HS-5 (cell line): ENCODE measurements around the gene RERG.
"Not testable (repeated sequence)": the region's sequence is repeated elsewhere in the genome, so short reads cannot be mapped to it uniquely, and the experiment has no call there.

ENCODE experiments used
- DNase-seq: peaks from one replicate; pipeline ENCODE4 v3.0.0-alpha.2; 2012; ENCODE audit warnings: low read depth

The RERG gene

DNA sequence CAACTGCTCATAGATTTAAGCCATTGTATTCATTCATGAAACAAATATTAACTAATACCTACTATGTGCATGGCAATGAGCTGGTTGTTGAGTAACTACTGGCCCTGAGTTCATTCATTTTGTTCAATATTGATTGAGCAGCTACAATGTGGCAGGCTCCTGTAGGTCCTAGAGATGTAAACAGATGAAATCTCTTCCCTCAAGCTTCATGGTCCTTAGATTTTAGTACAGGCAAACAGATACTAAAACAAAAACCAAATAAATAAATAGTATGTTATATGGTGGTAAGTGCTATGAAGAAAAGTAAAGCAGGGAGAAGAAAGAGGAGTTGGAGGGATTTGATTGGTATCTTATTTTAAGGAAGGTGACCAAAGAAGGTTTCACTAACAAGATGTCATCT, 77.8 kb downstream of the RERG start:
- DNase-seq = no peak

DNA sequence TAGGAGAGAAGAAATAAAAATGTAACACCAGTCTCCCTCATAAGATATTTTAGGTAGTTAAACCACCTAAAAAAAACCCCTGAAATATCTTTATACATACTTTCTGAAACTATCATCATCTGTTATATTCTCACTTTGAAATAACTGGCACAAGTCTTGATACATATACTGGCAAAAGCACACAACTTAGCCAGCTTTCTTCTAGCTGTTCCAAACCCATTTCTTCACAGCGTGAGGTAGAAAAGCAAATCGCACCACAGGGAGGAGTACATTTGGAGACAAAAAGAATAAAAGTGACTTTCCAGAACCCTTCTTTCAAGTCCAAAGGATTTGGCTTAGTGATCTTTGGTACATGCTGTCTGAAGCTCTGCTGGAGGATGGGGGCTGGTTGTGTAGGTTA, 78.5 kb downstream of the RERG start:
- no peak for DNase-seq

DNA sequence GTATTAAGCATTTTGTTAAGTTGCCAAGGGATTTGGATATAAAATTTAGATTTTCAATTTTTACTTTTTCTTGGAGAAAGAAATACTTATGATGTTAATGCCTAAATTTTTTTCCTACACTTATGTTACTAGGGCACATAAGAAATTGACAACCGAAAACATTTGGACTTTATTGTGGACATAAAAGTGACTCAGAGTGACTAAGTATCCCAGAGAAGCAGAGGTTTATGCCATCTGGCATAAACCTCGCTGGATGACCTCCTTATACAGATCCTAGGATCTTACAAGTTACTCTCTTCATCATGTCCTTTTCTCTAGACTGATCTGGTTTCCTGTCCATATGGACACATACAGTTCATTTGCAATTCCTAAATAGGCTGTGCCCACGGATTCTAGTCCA, 89.8 kb downstream of the RERG start:
- peak; percentile 75 for DNase-seq

DNA sequence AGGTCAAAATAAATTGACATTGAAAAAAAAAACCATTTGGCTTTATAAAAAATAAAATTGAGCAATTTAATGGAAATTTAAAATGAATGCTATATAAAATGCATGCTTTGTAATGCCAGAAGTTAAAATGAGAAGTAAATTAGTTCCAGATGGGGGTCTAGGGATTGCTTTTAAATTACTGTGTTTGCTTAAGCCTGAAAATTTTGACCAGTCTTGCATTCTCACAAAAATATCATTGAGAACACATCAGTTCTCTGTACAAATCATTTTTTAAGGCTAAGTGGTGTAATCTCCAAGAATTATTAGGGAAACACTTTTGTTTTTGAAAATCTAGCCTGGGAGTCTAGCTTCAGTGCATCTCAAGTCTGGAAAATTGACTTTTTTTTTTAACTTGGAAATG, 90.7 kb downstream of the RERG start:
- DNase-seq = no peak

DNA sequence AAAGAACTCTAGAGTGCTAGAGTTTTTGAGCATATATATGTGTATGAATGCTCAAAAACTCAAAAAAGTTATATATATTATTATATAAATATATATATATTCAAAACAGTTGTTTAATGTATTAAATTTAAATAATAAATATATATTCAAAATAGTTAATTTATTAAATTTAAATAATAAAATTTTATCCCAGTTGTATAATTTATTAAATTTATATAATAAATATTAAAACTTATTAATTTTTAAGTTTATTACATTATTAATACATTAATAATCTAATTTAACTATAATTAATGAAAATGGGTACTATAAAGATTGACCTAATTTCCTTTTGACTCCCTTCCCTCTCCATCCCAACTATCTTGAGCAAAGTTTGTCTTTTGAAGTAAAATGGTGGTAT, 97.8 kb downstream of the RERG start:
- no peak for DNase-seq

DNA sequence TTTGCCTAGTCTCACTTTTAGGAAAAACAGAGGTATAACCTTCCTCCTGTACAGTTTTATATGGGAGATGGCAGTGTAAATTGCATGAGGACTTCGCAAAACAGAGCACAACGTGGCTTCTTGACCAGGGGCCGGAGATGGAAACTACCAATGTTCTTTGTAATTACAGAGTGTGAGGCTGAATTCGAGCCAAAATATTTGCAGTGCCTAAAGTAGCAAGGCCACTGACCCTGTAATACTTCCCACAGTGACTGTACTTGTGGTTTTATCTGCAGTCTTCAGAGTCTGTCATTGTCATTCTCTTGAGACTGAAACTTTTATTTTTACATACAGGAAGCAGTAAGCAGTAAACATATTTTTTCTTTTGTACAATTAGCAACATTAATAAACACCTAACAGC, 98.9 kb downstream of the RERG start:
- no peak for DNase-seq

DNA sequence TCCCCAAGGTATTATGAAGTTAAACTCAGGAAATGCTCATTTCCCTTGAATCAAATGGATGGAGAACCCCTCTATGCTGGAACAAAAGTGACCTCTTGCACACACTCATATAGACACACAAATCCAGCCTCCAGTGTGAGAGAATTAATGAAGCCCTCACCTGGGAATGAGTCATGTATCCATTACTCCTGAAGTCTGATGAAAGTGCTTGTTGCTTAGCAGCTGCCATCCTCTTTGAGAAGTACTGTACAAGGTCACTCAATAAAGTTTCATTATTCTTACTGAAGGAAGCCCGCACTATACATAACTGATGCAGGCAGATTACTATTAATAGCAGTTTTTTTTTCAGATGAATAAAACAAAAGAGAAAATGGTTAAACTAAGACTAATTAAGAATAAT, 102.3 kb downstream of the RERG start:
- no peak for DNase-seq

DNA sequence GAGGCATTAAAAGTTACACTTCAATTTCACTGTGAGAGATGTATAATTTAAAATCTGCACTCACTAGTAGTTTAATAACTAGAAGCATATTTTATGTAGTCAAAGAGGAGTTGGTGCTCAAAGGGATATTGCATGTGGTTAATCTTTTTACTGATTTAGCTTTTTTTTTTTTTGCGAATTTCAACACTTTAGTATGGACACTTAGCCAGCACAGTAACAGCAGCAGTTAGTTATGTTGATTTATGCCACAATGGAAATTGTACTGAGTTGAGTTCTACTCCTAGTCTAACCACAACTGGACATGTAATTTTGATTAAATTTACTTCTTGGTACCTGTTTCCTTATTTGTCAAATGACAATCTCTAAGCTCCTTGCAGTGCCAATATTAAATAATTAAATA, 104.2 kb downstream of the RERG start:
- DNase-seq = no peak

DNA sequence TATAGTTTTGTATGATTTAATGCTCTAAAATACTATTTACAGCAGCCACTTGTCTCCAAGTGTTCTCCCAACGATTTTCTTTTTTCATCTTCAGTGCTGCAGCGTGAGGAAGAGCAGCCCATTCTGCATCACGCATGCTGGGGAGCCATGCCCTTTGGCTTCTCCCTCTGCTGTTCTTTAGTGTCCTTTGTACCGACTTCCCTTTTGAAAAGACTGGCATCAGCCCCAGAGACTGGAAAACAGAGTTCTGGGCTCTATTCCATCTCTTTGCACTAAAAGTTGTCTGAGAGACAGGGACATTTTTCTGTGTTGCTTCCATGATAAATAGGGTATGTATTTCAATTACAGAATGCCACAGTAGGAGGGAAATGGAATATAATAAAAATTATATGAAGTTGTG, 105.1 kb downstream of the RERG start:
- no peak for DNase-seq

DNA sequence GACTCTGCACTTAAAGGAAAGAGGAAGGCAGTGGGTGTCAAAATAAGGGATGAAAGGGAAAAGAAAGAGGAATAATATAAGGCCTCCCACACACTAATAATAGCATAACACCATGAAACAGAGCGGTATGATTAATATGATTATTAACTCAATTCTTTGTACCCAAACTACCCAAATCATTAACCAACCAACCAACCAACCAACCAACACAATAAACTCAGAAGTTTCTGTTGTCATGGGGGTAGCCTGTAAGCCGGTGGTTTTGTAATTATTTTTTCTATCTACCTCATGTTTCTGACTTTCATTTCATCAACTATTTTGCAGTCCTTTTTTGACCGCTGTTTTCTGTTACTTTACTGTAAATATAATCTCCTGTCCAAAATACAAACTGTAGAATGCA, 105.8 kb downstream of the RERG start:
- DNase-seq = no peak

DNA sequence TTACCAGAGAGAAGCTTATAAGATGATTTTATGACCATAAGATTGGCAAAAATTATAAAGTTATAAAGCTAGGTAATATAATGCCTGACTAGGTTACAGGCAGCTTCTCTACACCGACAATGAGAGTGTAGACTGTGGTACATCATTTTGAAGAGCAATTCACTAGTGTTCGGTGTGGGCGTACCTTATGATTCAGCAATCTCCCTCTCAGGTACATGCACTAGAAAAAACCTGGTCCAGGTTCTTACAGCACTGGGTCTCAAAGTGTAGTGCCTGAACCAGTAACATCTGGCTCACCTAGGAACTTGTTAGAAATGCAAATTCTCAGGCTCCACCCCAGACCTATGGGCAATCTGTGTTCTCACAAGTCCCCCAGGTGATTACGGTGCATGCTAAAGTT, 106.7 kb downstream of the RERG start:
- DNase-seq = no peak

DNA sequence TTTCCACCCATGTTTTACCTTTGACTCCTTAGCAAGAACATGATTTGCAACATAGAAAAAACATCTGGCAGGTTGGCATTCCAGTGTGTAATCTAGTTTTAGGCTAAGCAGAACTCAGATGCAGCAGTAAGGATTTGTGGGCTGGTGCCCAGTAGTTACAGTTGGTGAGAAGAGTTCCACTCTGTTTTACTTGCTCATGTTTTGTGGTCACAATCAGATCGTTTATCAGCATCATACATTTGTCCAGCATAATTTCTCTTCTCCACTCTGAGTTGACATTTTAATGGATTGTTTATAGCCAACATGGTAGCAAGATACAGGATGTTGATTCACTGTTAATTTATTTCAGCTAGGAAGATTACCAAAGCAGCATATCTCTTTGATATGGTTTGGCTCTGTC, 128.4 kb downstream of the RERG start:
- DNase-seq = no peak

DNA sequence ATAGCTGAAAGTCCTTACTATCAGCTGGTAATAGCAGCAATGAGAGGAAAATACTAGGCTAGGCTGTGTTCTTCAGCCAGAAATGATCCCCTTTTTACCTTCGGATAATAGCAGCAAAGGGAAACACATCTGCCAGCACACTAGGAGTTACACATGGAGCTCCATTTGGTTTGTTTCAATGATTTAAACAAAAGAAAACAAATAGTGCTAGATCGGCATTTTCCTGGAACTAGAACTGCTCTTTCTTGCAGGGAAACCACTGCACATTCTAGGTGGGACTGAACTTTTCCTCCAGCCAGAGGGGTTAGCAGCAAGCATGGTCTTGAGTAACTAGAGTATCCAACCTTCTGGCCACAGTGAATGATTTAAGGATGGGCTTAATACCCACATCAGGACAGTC, 130.8 kb downstream of the RERG start:
- no peak for DNase-seq

DNA sequence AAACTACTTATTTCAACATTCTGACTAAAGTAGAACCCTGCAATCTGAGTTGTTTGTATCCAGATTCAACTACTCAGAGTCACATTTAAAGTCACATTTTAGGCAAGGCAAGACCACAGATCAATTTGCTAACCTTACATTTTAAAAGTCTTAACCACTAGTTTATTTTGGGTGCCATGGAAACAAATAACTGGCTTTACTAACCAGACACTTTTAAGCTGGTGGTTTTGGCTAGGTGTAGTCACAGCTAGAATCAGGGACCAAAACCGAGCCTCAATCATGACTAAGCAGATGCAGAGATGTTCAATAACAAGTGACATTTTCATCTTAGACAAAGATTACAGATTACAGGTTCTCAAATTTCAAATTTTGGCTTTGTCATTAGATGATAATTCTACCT, 133.1 kb downstream of the RERG start:
- DNase-seq = no peak

DNA sequence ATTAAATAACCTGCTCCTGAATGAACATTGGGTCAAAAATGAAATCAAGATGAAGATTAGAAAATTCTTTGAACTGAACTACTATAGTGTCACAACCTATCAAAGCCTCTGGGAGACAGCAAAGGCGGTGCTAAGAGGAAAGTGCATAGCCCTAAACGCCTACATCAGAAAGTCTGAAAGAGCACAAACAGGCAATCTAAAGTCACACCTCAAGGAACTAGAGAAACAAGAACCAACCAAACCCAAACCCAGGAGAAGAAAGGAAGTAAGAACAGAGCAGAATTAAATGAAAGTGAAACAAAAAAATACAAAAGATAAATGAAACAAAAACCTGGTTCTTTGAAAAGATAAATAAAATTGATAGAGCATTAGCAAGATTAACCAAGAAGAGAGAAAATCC, 143.5 kb downstream of the RERG start:
- not testable (repeated sequence) for DNase-seq

DNA sequence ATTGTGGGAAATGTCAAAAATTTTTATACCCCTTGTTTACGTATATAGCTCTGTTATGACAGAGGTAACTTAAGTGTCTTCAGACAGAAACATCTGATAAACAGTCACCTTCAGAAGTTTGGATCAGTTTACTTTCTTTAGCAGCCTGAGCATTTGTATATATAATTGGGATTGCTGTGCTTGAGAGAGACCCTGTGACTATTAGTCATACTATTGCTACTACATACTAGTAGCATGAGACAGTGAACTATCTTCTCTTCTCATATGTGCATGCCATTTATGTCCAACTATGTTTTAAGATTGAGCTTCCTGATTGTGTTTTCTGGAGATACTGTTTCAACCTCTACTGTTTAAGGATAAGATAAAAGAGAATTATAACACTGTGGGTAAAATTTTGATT, 146.9 kb downstream of the RERG start:
- peak; percentile 2 for DNase-seq

DNA sequence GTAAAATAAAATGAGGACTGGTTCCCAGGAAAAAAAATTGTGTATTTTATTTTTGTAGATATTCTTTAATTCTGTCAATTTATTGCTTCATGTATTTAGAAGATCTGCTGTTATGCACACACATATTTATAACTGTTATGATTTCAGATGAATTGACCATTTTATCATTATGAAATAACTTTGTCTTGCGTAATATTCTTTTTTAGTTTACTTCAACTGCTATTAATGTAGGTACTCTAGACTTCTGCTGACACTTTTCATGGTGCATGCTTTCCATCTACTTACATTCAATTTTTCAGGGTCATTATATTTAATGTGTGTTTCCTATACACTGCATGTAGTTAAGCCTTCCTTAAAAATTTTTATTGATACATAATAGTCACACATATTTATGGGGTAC, 162.1 kb downstream of the RERG start:
- no peak for DNase-seq
